GM18526 (cell line): ENCODE measurements around the gene CDH1.

Source experiments
- POLR2A ChIP-seq: IDR thresholded peaks from 3 replicates; pipeline ENCODE4 v1.6.1; 2011; ENCODE audit not compliant: insufficient read length; ENCODE audit errors: extremely low read depth

CDH1 gene

DNA sequence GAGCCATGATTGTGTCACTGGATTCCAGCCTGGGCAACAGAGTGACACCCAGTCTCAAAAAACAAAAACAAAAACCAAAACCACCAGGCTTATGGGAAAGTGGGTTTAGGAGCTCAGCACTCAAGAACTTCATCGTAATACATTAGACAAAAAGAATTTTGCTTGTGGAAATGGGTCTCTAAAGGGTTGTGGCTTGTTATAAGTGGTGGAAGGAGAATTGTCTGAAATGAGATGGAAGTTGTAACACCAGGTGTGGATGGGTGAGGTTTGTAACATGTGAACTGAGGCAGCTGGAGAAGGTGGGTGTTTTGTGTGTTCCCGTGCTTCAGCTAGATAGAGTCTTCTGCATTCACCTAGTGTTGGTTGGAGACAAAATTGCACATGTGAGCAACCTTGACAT lies 35.8 kb downstream of the CDH1 start:
- no peak for TF ChIP-seq POLR2A

DNA sequence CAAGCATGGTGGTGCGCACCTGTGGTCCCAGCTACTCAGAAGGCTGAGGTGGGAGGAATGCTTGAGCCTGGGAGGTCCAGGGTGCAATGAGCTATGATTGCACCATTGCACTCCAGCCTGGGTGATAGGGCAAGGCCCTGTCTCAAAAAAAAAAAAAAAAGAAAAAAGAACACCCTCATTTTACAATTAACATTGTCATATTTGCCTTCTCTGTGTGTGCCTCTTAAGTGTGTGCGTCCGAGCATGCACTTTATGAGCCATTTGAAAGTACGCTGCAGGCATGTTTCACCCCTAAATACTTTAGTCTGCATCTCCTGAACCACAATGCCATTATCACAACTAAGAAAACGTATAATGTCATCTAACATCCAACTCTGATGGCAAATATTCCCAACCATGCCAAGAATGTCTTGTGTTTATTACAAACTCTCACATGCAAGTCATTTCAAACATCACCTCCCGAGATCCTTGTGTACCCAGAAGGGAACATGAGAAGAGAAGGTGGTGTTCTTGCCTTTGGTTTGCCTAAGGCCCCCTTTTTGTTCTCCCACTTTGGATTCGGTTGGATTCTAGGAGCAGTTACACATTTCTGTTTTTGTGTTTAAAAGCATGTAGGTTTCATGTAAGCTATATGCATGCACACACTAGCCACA lies 38.0 kb downstream of the CDH1 start:
- TF ChIP-seq POLR2A, result no peak

- no peak for TF ChIP-seq POLR2A
Observed at GRCh38 chr16:68776821-68777485, 39.9 kb downstream of the CDH1 start.

DNA sequence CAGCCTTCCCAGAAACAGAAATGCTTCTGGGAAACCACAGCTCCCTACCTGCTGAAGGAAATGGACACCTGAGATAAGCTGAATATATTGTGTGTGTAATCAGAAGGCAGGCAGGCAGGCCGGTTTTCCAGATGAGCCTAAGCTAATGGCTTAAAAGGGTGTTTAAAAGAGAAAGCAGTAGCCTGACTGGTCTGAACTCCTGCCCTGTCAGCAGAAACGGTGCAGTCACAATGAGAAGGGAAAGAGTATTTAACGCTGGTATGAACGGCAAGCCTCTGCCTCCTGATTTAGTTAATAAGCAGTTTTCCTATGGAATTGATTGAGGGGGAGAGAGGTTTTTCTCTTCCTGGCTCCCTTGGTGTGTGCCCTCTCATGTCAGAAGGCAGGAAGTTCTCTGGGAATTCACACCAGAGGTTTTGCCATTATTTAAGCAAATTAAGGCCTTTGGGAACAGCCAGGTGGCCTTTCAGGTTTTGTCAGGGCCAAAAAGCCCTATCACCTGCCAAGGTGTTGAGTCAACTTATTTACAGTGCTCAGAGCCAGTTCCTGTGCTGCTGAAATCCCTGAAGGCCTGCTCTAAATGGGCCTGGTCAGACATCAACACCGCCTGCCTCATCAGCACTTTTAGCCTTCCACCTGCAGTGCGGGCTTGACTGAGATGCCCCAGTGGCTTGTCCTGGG lies 41.6 kb downstream of the CDH1 start:
- TF ChIP-seq POLR2A, result no peak

DNA sequence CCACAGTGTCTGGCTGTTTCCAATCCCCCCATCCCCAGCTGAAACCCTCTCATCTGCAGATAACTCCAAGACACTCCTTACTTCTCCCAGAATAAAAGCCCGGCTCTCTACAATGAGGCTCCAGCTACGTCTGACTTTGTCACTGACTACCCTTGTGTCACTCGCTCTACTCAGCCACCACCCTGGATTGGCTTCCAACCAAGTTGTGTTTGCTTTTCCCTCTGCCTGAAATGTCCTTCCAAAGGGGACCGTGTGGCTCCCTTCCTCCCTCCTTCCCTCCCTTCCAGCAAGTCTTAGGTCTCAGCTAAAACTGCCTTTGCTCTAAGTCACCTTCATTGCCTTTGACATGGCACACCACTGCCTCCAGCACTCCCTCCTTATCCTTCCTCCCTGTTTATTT lies 42.8 kb downstream of the CDH1 start:
- no peak for TF ChIP-seq POLR2A

GRCh38 chr16:68781784-68782183 lies 44.7 kb downstream of the CDH1 start:
- TF ChIP-seq POLR2A, result no peak

- no peak for TF ChIP-seq POLR2A
Observed at GRCh38 chr16:68782198-68783174, 45.4 kb downstream of the CDH1 start.

DNA sequence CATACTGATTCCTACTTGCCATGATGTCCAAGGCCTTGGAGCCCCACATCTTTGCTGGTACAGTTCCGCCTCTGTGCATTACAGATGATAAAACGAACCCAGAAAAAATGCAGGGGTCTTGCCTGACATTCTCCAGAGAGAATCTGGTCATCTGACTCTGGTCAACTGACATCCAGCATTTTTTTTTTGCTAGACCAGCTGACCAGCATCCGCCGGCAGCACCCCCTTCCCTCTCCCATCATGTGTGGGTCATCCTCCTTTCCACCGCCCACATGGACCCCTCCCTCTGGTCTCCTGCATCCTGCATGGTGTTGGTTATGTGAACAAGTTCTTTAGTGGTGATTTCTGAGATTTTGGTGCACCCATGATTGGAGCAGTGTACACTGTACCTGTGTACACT lies 47.1 kb downstream of the CDH1 start:
- no peak for TF ChIP-seq POLR2A

GRCh38 chr16:68784721-68785120 lies 47.6 kb downstream of the CDH1 start:
- TF ChIP-seq POLR2A, result no peak

DNA sequence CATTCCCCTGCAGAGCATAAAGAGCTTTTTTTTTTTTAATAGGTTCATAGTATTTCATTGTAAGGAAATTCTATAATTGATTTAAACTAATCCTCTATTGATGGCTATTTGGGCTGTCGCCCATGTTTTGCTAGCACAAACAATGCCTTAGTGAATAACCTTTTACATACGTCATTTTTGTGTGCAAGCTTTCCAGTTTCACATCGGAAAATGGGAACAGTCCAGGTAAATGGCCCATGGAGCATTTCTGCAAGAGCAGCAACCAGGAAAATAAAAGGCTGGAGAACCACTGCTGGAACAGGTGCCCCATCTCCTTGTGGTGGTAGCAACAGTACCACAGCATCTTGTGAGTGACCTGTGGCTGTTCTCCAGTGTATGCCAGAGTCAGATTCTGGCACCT lies 48.6 kb downstream of the CDH1 start:
- TF ChIP-seq POLR2A, result no peak

DNA sequence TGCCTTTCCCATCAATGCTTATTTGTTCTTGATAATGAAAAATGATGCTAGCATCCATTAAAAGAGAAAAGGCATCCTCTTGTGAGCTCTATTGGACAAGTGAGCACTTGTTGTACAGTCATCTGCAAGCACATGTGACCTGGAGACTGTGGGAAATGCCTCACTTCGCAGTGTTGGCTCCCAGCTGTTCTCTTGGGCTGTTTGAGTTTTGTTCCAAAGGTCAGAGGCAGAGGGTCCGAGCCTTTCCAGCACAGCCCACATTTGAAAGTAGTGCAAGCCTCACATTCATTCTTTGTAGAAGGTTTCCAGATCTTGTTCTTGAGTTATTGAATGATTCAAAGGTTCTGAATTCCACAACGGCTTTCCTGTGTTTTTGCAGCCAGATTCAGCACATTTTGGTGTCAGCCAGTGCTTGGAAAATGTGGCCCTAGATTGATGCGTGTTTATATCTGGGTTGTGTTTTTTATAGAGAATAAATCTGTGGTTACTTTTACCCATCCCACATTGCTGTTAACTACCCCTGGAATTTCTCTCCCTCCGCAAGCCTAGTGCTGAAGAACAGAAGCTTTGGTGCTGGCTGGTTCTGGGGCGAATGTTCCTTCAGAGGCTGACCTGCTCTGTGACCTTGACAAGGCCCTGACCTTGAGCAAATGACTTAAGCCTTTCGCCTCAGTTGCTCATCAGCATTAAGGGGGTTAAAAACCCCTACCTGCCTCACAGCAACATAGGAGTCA lies 49.8 kb downstream of the CDH1 start:
- no peak for TF ChIP-seq POLR2A

DNA sequence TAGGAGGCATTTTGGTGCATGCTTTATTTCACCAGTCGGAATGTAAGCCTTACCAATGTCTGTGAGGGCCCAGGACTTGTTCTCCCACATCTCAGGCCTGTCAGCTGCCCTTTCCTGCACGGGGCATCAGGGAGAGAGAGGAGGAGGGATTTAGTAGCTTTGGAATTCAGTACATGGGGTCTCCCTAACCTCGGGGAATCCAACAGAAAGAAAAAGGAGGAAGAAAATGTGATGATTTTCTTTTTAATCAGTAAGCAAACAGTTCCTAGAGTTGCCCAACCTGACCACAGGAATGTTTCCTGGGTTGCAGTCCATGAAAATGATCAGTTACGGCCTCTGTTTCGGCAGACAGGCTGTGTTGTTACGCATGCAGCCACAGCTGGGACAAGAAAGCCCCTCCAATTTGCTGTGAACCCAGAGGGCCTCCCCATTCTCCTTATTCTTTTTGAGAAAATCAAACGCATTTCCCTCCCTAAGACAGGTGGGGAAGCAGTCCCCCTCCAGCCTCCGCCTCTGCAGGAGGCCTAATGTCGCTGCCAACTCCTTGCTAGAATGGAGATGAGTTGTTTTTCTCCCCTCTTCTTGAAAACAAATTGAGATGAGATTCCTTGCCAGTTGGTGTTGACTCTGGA lies 53.2 kb downstream of the CDH1 start:
- no peak for TF ChIP-seq POLR2A

- TF ChIP-seq POLR2A, result no peak
Observed at GRCh38 chr16:68790944-68791343, 53.9 kb downstream of the CDH1 start.

- no peak for TF ChIP-seq POLR2A
Observed at GRCh38 chr16:68792465-68793324, 55.6 kb downstream of the CDH1 start.

GRCh38 chr16:68793401-68793857 lies 56.3 kb downstream of the CDH1 start:
- no peak for TF ChIP-seq POLR2A
